ENCODE data around the gene MBP.

MBP gene

GRCh38 chr18:76979111-76979751 lies 153.4 kb downstream of the MBP start:
- TF ChIP-seq SIN3A (IDR thresholded peaks at IDR 0.05; ENCODE audit: borderline replicate concordance, insufficient read depth, low read length) (no peak), FOXP2 (optimal IDR thresholded peaks at IDR 0.05; ENCODE audit: borderline replicate concordance, extremely low read depth, extremely low read length, insufficient read depth) (no peak), POLR2AphosphoS5 (IDR thresholded peaks at IDR 0.05; ENCODE audit: low read depth, low read length) (no peak), REST (IDR thresholded peaks at IDR 0.05; ENCODE audit: insufficient read depth in 1 of 2, low read depth in 2 of 2, low read length in 2 of 2) (no peak), TAF1 (IDR thresholded peaks at IDR 0.05; ENCODE audit: borderline replicate concordance, insufficient read depth, low read length) (no peak)

GRCh38 chr18:76978616-76979015 lies 154.0 kb downstream of the MBP start:
- no peak for TF ChIP-seq SIN3A (IDR thresholded peaks at IDR 0.05; ENCODE audit: borderline replicate concordance, insufficient read depth, low read length)
- TF ChIP-seq TAF1 (IDR thresholded peaks at IDR 0.05; ENCODE audit: borderline replicate concordance, insufficient read depth, low read length) = no peak
- TF ChIP-seq REST (IDR thresholded peaks at IDR 0.05; ENCODE audit: insufficient read depth in 1 of 2, low read depth in 2 of 2, low read length in 2 of 2) = no peak
- no peak for TF ChIP-seq POLR2AphosphoS5 (IDR thresholded peaks at IDR 0.05; ENCODE audit: low read depth, low read length)
- TF ChIP-seq FOXP2 (optimal IDR thresholded peaks at IDR 0.05; ENCODE audit: borderline replicate concordance, extremely low read depth, extremely low read length, insufficient read depth) = no peak

- no peak for TF ChIP-seq FOXP2 (optimal IDR thresholded peaks at IDR 0.05; ENCODE audit: borderline replicate concordance, extremely low read depth, extremely low read length, insufficient read depth)
- TF ChIP-seq REST (IDR thresholded peaks at IDR 0.05; ENCODE audit: insufficient read depth in 1 of 2, low read depth in 2 of 2, low read length in 2 of 2) = no peak
- TF ChIP-seq POLR2AphosphoS5 (IDR thresholded peaks at IDR 0.05; ENCODE audit: low read depth, low read length) = no peak
- TF ChIP-seq TAF1 (IDR thresholded peaks at IDR 0.05; ENCODE audit: borderline replicate concordance, insufficient read depth, low read length) = no peak
- TF ChIP-seq SIN3A (IDR thresholded peaks at IDR 0.05; ENCODE audit: borderline replicate concordance, insufficient read depth, low read length) = no peak
These were observed 154.8 kb downstream of the MBP start for GRCh38 chr18:76977684-76978232.

- TF ChIP-seq SIN3A (IDR thresholded peaks at IDR 0.05; ENCODE audit: borderline replicate concordance, insufficient read depth, low read length) (no peak), FOXP2 (optimal IDR thresholded peaks at IDR 0.05; ENCODE audit: borderline replicate concordance, extremely low read depth, extremely low read length, insufficient read depth) (no peak), REST (IDR thresholded peaks at IDR 0.05; ENCODE audit: insufficient read depth in 1 of 2, low read depth in 2 of 2, low read length in 2 of 2) (no peak), TAF1 (IDR thresholded peaks at IDR 0.05; ENCODE audit: borderline replicate concordance, insufficient read depth, low read length) (no peak), POLR2AphosphoS5 (IDR thresholded peaks at IDR 0.05; ENCODE audit: low read depth, low read length) (no peak)
These were observed 155.4 kb downstream of the MBP start for GRCh38 chr18:76977108-76977621.

Data from PFSK-1 (cell line).